Mesangial cell (primary cell): ENCODE measurements around the gene GPR4. TPM values are rescaled to one million over a fixed set of nuclear protein-coding genes. Genes with fewer than 3 reads are reported as not detected.

Experiments
- total RNA-seq: library from RNA; depleted of rRNA; stranded (reverse); fragments of >200 nt; gene quantifications from 2 replicates; pipeline ENCODE4 v1.2.3, GENCODE V29; 2015

Gene GPR4
- total RNA-seq = not detected in 2 replicates

DNA sequence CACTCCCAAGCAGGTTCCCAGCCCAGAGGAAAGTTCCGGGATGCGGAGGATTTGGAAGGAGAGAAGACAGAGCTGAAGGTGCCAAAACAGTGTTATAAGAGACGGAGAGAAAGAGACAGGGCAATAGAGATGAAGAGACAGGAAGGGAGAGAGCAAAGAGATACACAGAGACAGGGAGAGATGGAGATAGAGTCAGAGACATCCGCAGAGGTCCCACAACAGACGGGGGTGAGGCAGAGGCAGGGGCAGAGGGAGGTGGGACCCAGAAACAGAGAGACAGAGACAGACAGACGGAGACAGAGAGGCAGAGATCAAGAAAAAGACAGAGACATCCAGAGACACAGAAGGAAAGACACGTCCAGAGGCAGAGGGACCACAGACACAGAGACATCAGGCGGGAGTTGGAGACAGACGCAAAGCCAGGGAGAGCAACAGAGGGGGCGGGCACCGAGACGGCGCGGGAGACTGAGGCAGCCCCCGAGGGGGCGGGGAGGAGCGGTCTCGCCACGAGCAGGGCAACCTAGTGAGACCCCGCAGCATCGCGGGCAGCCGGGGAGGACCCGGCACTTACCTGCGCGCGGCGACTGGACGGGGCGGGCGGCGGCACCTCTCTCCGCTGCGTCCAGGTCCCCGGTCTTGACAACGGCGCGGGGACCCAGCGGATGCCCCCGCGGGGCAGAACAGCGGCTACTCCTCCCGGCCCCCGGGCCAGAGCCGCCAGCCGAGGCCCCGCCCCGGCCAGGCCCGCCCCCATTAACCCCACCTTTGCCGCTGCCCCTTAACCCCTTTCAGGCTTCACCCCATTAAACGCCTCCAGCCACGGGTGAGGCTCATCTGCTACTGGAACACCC, at the start of gene GPR4:
Gene GPR4 (minus strand): TSS at position 689 of the 851 bp plus-strand sequence. CDS start 10,346 bp downstream, outside the sequence.

GRCh38 chr19:45638930-45639729, 37.1 kb upstream of the GPR4 start, which contains the start of gene EML2:
TSS of gene EML2 (minus strand) at chr19:45639397. CDS start at chr19:45639376, 21 bp downstream.

GRCh38 chr19:45584332-45585157, 17.5 kb downstream of the GPR4 start, which contains the start of gene OPA3:
TSS of gene OPA3 (minus strand) at chr19:45584802. CDS start at chr19:45584764, 38 bp downstream.

Other genes starting within 250 kb of the GPR4 start
- 34.6 and 46.6 TPM in 2 replicates for gene ERCC2, start 231.6 kb downstream of the GPR4 start, total RNA-seq
- 23.8 and 31.1 TPM in 2 replicates for gene PPP1R13L, start 197.1 kb downstream of the GPR4 start, total RNA-seq
- gene POLR1G, start 195.6 kb downstream of the GPR4 start, total RNA-seq = 6.0 and 24.6 TPM in 2 replicates
- 97.6 and 131 TPM in 2 replicates for gene ERCC1, start 178.3 kb downstream of the GPR4 start, total RNA-seq
- 15.2 and 20.0 TPM in 2 replicates for gene FOSB, start 134.2 kb downstream of the GPR4 start, total RNA-seq
- gene RTN2, start 105.2 kb downstream of the GPR4 start, total RNA-seq = 11.7 and 24.2 TPM in 2 replicates
- 1.0 TPM in 1 of 2 replicates, not detected in the other for gene PPM1N, start 103.8 kb downstream of the GPR4 start, total RNA-seq
- gene VASP, start 94.7 kb downstream of the GPR4 start, total RNA-seq = 140 and 199 TPM in 2 replicates
- gene OPA3, start 17.4 kb downstream of the GPR4 start, total RNA-seq = 8.5 and 11.9 TPM in 2 replicates
- 16.4 and 17.9 TPM in 2 replicates for gene EML2, start 37.2 kb upstream of the GPR4 start, total RNA-seq
- gene GIPR, start 66.0 kb upstream of the GPR4 start, total RNA-seq = 0.51 TPM in 1 of 2 replicates, not detected in the other
- 134 and 228 TPM in 2 replicates for gene SNRPD2, start 89.7 kb upstream of the GPR4 start, total RNA-seq
- gene QPCTL, start 90.5 kb upstream of the GPR4 start, total RNA-seq = 22.2 and 29.7 TPM in 2 replicates
- gene FBXO46, start 128.7 kb upstream of the GPR4 start, total RNA-seq = 11.9 and 15.3 TPM in 2 replicates
- gene MEIOSIN, start 131.2 kb upstream of the GPR4 start, total RNA-seq = not detected in 2 replicates
- 14.2 and 26.9 TPM in 2 replicates for gene SIX5, start 167.0 kb upstream of the GPR4 start, total RNA-seq
- 8.5 and 23.1 TPM in 2 replicates for gene DMPK, start 180.3 kb upstream of the GPR4 start, total RNA-seq
- 35.0 and 39.7 TPM in 2 replicates for gene DMWD, start 190.6 kb upstream of the GPR4 start, total RNA-seq
- gene RSPH6A, start 213.1 kb upstream of the GPR4 start, total RNA-seq = under 0.01 TPM in 1 of 2 replicates, not detected in the other